GM19240 (cell line): ENCODE measurements around the gene KATNIP.

Source experiments
- DNase-seq: peaks from one replicate; pipeline ENCODE4 v3.0.0; 2011; ENCODE audit warnings: low spot score; ENCODE audit not compliant: insufficient read length

Gene KATNIP

GRCh38 chr16:27582883-27583282 is 32.9 kb downstream of the KATNIP start:
- no peak for DNase-seq

- no peak for DNase-seq
Measured at GRCh38 chr16:27583634-27584033, 33.7 kb downstream of the KATNIP start.

- DNase-seq, result no peak
Measured at GRCh38 chr16:27585200-27585599, 35.3 kb downstream of the KATNIP start.

GRCh38 chr16:27586711-27587110 is 36.8 kb downstream of the KATNIP start:
- DNase-seq, result no peak

- DNase-seq, result no peak
Measured at GRCh38 chr16:27588057-27588456, 38.1 kb downstream of the KATNIP start.

GRCh38 chr16:27591837-27592236 is 41.9 kb downstream of the KATNIP start:
- DNase-seq, result no peak

- DNase-seq, result no peak
Measured at GRCh38 chr16:27595475-27595874, 45.5 kb downstream of the KATNIP start.

- no peak for DNase-seq
Measured at GRCh38 chr16:27595993-27596392, 46.0 kb downstream of the KATNIP start.

- no peak for DNase-seq
Measured at GRCh38 chr16:27596411-27596810, 46.5 kb downstream of the KATNIP start.

GRCh38 chr16:27597361-27597760 is 47.4 kb downstream of the KATNIP start:
- no peak for DNase-seq

- DNase-seq, result no peak
Measured at GRCh38 chr16:27598220-27598619, 48.3 kb downstream of the KATNIP start.

- no peak for DNase-seq
Measured at GRCh38 chr16:27598931-27599565, 49.1 kb downstream of the KATNIP start.

- no peak for DNase-seq
Measured at GRCh38 chr16:27599606-27600005, 49.7 kb downstream of the KATNIP start.
